T-cell (primary cell): Measurements from ENCODE around the gene EPHB4. TPM values are rescaled to one million over a fixed set of nuclear protein-coding genes. Genes with fewer than 3 reads are reported as not detected.
A peak's percentile ranks its signal among the peaks of the same experiment; 100 is the strongest.

Experiments
- ATAC-seq, 4 experiments: fragments of 200-7000 bp in 3 of 4; fragments of 150-1000 bp in 1 of 4; cut with Tn5 transposase; replicated peaks in 1 of 4; 1 replicate in 3 of 4; 2 replicates in 1 of 4; pipeline ENCODE4 v1.10.0; 2021; ENCODE audit warnings: moderate library complexity in 3 of 4, mild to moderate bottlenecking in 2 of 4, moderate number of reproducible peaks in 1 of 4
- CTCF ChIA-PET, 2 donors: fragments of 300-600 bp; sonication (Branson Sonifier 250); formaldehyde crosslinking; loops; one replicate each; lab custom pipeline; 2022; ENCODE audit warnings: antibody characterized with exemption in 2 of 2; lab: Charles Lee
- POLR2A ChIA-PET, 2 donors: fragments of 300-600 bp; sonication (Branson Sonifier 250); formaldehyde crosslinking; loops; one replicate each; lab custom pipeline; 2022; ENCODE audit warnings: antibody characterized with exemption in 2 of 2; lab: Charles Lee
- DNase-seq, 35 experiments: peaks; one replicate each; pipeline versions ENCODE4 v3.0.0 to v3.0.0-alpha.2; 2013 to 2023
- H3K27ac ChIP-seq: one replicate; pipeline ENCODE4 v1.5.1; 2013; ENCODE audit warnings: low read length
- H3K27me3 ChIP-seq, 2 experiments: replicated peaks in 1 of 2; 1 replicate in 1 of 2; 2 replicates in 1 of 2; pipeline versions ENCODE4 v1.6.1 to v1.7.0; 2013; ENCODE audit warnings: low read length in 1 of 2, mixed read lengths in 1 of 2; ENCODE audit not compliant: control insufficient read depth in 2 of 2, insufficient read depth in 2 of 2; ENCODE audit errors: extremely low read depth in 1 of 2
- H3K36me3 ChIP-seq, 2 donors: 1 replicate in 1 of 2; 2 replicates in 1 of 2; pipeline versions ENCODE4 v1.6.1 to v1.7.0; 2013; ENCODE audit warnings: low read length in 1 of 2; ENCODE audit not compliant: control insufficient read depth in 2 of 2, insufficient read depth in 1 of 2; ENCODE audit errors: extremely low read depth in 1 of 2
- H3K4me1 ChIP-seq, 2 experiments: 1 replicate in 1 of 2; 2 replicates in 1 of 2; pipeline versions ENCODE4 v1.6.1 to v1.7.0; 2013; ENCODE audit warnings: low read length in 2 of 2, mixed read lengths in 1 of 2; ENCODE audit not compliant: insufficient read depth in 2 of 2, control insufficient read depth in 1 of 2; ENCODE audit errors: extremely low read depth in 1 of 2
- H3K4me3 ChIP-seq, 2 donors: 1 replicate in 1 of 2; 2 replicates in 1 of 2; pipeline versions ENCODE4 v1.5.1 to v1.7.0; 2013; ENCODE audit warnings: mild to moderate bottlenecking in 2 of 2, low read length in 1 of 2, moderate library complexity in 1 of 2; ENCODE audit not compliant: control insufficient read depth in 1 of 2; ENCODE audit errors: extremely low read depth in 1 of 2
- H3K9me3 ChIP-seq: 2 replicates; pipeline ENCODE4 v1.7.0; 2013
- H3K27ac Mint-ChIP-seq, 2 donors: one replicate each; pipeline ENCODE4 v1.8.0; 2020 to 2021; ENCODE audit warnings: mild to moderate bottlenecking in 2 of 2, mixed read lengths in 2 of 2
- H3K27me3 Mint-ChIP-seq, 2 donors: one replicate each; pipeline ENCODE4 v1.8.0; 2021 to 2022; ENCODE audit warnings: mixed read lengths in 2 of 2
- H3K36me3 Mint-ChIP-seq: one replicate; pipeline ENCODE4 v1.8.0; 2021; ENCODE audit warnings: mixed read lengths
- H3K4me1 Mint-ChIP-seq, 3 donors: one replicate each; pipeline ENCODE4 v1.8.0; 2020 to 2022; ENCODE audit warnings: mixed read lengths in 3 of 3, mild to moderate bottlenecking in 1 of 3
- H3K4me3 Mint-ChIP-seq, 3 donors: one replicate each; pipeline ENCODE4 v1.8.0; 2020 to 2022; ENCODE audit warnings: mild to moderate bottlenecking in 3 of 3, mixed read lengths in 3 of 3, moderate library complexity in 3 of 3
- H3K9me3 Mint-ChIP-seq, 3 donors: one replicate each; pipeline ENCODE4 v1.8.0; 2020 to 2022; ENCODE audit warnings: mixed read lengths in 3 of 3
- WGBS: methylation state at CpG from one replicate; pipeline ENCODE4 v1.1.5; 2013; ENCODE audit warnings: missing lambda C conversion rate; ENCODE audit not compliant: insufficient coverage; 5-methylcytosine and 5-hydroxymethylcytosine counted together
- total RNA-seq, 35 experiments: library from RNA in 6 of 35; stranded (reverse) in 6 of 35; fragments of 120-200 nt in 1 of 35; gene quantifications; one replicate each; pipeline versions ENCODE4 v1.2.1 to v1.2.4 and lab custom pipeline; 2013 to 2026

Gene EPHB4
- total RNA-seq (10 to 100 TPM in 2 of 5 donors, 1 to 10 TPM in 3; 7.8 to 12.7 (median 9.5) TPM), total RNA-seq (lab: John Stamatoyannopoulos, UW) (1.3 to 25.5 (median 10.3) reads per million in 29 experiments)
- 2.8 TPM for total RNA-seq (2013)

DNA sequence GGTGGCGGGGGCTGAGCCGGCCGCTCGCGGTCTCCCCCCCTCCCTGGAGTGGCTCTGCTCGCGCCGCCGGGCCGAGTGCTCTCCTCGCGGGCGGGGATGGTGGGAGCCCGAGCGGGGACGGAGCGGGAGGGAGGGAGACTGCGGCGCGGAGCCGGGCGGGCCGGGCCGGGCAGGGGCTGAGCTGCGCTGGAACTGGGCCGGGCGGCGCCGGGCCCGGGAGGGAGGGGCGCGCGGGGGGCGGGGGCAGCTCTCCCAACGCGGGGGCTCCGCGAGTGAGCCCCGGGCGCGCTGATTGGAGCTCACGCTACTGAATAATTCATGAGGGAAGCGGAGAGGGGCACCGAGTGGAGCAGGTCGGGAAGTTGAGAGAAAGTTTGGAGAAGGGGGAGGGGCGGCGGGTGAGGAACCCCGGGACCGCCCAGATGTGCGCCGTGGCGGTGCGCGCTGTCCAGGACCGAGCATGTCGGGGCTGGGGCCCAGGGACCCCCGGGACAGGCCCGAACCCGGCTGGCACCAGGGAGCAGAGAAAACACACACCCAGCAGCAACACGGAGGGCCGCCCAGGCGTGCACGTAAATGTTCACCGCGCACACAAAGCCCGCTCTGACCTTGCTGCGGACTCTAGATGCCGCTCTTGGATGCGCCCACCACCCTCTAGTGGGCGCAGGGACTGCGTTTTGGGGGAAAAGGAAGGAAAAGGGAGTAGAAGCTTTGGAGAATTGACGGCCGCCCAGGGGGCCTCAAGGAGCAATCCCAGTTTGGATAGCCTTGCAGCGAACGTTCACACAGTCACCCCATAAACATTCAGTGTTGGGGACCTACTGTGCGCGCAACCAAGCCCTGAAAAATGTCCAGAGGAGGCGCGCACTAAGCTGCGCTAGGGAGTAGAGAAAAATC lies at the start of gene EPHB4:
Gene EPHB4 (minus strand): TSS at position 194 of the 897 bp plus-strand sequence. CDS start 493 bp downstream, outside the sequence.
- ChIA-PET POLR2A (no interaction called here), CTCF (no interaction called here)
- ATAC-seq (peak; percentile 37 to 55 (median 46)), DNase-seq (no peak)
- Histone ChIP-seq H3K27me3 (peaks cover 2 to 67% of the 10 kb centered on the region in 2 experiments), H3K4me3 (peak within 1 kb of the TSS; percentile 30 to 80), H3K9me3 (no peaks in the 10 kb centered on the region), H3K36me3 (no peaks in the 10 kb centered on the region), H3K4me1 (peaks cover 12 to 26% of the 10 kb centered on the region in 2 experiments), H3K27ac (no peak within 1 kb of the TSS)
- Mint-ChIP-seq H3K27me3 (peaks cover 26 to 46% of the 10 kb centered on the region in 2 donors), H3K9me3 (no peaks in the 10 kb centered on the region), H3K36me3 (no peaks in the 10 kb centered on the region), H3K4me3 (peak within 1 kb of the TSS; percentile 70 to 86 (median 76)), H3K27ac (no peak within 1 kb of the TSS), H3K4me1 (peaks cover 18 to 26% (median 25%) of the 10 kb centered on the region in 3 donors)
- 2% methylated on average over 46 of the region's 80 CpGs for WGBS

DNA sequence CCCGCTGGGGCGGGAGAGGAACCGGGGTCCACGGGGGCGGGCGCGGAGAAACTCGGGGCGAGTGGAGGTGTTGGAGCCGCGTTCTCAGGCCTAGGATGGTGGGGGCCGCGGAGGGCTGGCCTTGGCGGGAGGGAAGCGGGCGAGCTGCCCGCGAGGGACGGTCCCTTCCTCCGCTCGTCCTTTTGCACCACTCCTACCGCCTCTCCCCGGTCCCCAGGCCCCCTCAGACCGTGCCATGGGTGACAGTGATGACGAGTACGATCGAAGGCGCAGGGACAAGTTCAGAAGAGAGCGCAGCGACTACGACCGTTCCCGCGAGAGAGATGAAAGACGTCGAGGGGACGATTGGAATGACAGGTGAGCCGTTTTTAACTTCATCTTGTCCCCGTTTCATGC lies 48.0 kb upstream of the EPHB4 start:
- peak overlapping the region; percentile 95 to 98 for H3K27ac Mint-ChIP-seq
- ATAC-seq (peak; percentile 8 to 28 (median 26)), DNase-seq (peak in 7 of 35 experiments; percentile 19 to 51 (median 32))
- Histone ChIP-seq H3K4me3 (peak overlapping the region; percentile 59 to 73), H3K9me3 (no peaks in the 10 kb centered on the region), H3K27ac (peak overlapping the region; percentile 93), H3K4me1 (peaks cover 6 to 51% of the 10 kb centered on the region in 2 experiments), H3K36me3 (peaks cover 5 to 20% of the 10 kb centered on the region in 2 donors), H3K27me3 (no peaks in the 10 kb centered on the region)
- H3K4me1 Mint-ChIP-seq = peaks cover 54 to 59% (median 57%) of the 10 kb centered on the region in 3 donors
- peaks cover 25% of the 10 kb centered on the region for H3K36me3 Mint-ChIP-seq
- H3K4me3 Mint-ChIP-seq = peak overlapping the region; percentile 92 to 98 (median 98)
- CTCF ChIA-PET = interaction anchor here in 1 of 2 donors (1.0 to 2.4 kb wide), 6 partner anchors 12 to 202 kb away, joined by 3 to 13 read pairs (median 6); partner anchors contain the start of genes POP7, SLC12A9 and UFSP1
- H3K9me3 Mint-ChIP-seq = no peaks in the 10 kb centered on the region
- POLR2A ChIA-PET = interaction anchor here (0.6 to 1.8 kb wide), 4 partner anchors 14 to 76 kb away, joined by 5 to 21 read pairs (median 8); partner anchors contain the start of gene UFSP1 (in 2 of the 2)
- WGBS = under 1% methylated on average over 26 of the region's 39 CpGs
- no peaks in the 10 kb centered on the region for H3K27me3 Mint-ChIP-seq

DNA sequence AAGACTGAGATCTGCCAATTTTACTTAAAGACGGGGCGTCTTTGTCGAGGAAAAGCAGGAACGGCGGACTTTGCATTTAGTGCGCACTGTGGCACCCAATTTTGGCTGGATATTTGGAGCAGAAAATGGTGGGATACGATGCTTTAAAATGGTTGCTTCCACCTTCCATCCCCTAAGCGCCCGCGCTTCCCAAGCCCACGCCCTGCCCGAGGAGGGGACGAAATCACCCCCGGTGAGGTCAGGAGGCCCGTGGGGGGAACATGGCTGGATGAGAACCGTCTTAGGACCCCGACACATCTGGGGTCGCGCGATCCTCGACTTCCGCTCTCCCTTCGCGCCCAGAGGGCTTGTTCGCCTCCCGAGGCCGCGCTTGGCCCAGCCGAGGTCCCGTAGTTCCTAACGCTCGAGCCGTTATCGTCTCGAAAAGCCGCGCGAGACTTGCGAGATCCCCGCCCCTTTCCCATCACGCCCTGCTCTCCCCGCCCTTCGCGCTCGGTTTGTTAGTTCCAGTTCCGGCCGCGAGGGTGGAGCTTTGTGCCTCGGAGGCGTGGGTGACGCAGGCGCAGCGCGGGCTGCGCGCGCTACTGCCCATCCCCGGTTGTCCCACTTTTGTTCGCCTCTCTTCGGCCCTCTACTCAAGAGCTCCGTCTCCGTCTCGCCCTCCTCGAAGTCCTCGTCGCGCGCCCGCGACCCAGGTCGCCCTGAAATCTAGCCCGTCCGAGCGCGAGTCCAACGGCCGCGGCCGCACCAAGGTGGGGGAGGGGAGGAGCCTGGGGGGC lies 47.4 kb upstream of the EPHB4 start, which contains the start of gene SRRT:
Gene SRRT (plus strand): TSS at position 527 of the 779 bp plus-strand sequence. CDS start 488 bp downstream, outside the sequence.
- peak within 1 kb of the TSS; percentile 92 to 98 (median 98) for H3K4me3 Mint-ChIP-seq
- Histone ChIP-seq H3K4me3 (peak within 1 kb of the TSS; percentile 59 to 73), H3K27ac (peak within 1 kb of the TSS; percentile 93), H3K36me3 (peaks cover 3 to 17% of the 10 kb centered on the region in 2 donors), H3K9me3 (no peaks in the 10 kb centered on the region), H3K4me1 (peaks cover 6 to 47% of the 10 kb centered on the region in 2 experiments), H3K27me3 (no peaks in the 10 kb centered on the region)
- peaks cover 48 to 55% (median 53%) of the 10 kb centered on the region in 3 donors for H3K4me1 Mint-ChIP-seq
- DNase-seq = peak; percentile 95 to 99 (median 98)
- under 1% methylated on average over 54 of the region's 79 CpGs for WGBS
- H3K9me3 Mint-ChIP-seq = no peaks in the 10 kb centered on the region
- peak; percentile 95 to 98 (median 96) for ATAC-seq
- ChIA-PET CTCF (interaction anchor here in 1 of 2 donors (1.0 to 2.4 kb wide), 6 partner anchors 12 to 203 kb away, joined by 3 to 13 read pairs (median 6); partner anchors contain the start of genes POP7, SLC12A9 and UFSP1), POLR2A (interaction anchor here (0.6 to 1.8 kb wide), 6 partner anchors 10 to 239 kb away, joined by 3 to 21 read pairs (median 7); partner anchors contain the start of gene UFSP1 (in 2 of the 2))
- peak within 1 kb of the TSS; percentile 95 to 98 for H3K27ac Mint-ChIP-seq
- H3K36me3 Mint-ChIP-seq = peaks cover 21% of the 10 kb centered on the region
- no peaks in the 10 kb centered on the region for H3K27me3 Mint-ChIP-seq

DNA sequence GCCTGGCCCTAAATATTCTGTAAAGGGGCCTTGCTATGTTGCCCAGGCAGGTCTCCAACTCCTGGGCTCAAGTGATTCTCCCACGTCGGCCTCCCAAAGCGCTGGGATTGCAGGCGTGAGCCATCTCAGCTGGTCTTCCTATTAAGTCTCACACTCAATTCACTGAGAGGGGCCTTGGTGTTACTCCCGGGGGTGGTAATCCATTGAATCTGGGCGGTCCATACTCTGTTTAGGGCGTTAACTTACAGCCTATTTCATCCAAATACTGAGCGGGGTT lies 46.9 kb upstream of the EPHB4 start:
- Mint-ChIP-seq H3K4me1 (peaks cover 44 to 50% (median 48%) of the 10 kb centered on the region in 3 donors), H3K27ac (peak overlapping the region; percentile 95 to 98), H3K36me3 (peaks cover 19% of the 10 kb centered on the region), H3K4me3 (peak overlapping the region; percentile 92 to 98 (median 98)), H3K27me3 (no peaks in the 10 kb centered on the region), H3K9me3 (no peaks in the 10 kb centered on the region)
- peaks cover 6 to 45% of the 10 kb centered on the region in 2 experiments for H3K4me1 ChIP-seq
- H3K36me3 ChIP-seq = peaks cover 0 to 14% of the 10 kb centered on the region in 2 donors
- H3K27me3 ChIP-seq = no peaks in the 10 kb centered on the region
- H3K27ac ChIP-seq = peak overlapping the region; percentile 93
- DNase-seq (no peak), ATAC-seq (peak in 1 of 4 experiments; percentile 3)
- 64% methylated on average over 3 of the region's 8 CpGs for WGBS
- H3K9me3 ChIP-seq = no peaks in the 10 kb centered on the region
- ChIA-PET POLR2A (no interaction called here), CTCF (interaction anchor here in 1 of 2 donors (1.6 to 2.4 kb wide), 2 partner anchors 22 to 168 kb away, joined by 6 to 8 read pairs; partner anchors contain the start of genes POP7 and SLC12A9)
- peak overlapping the region; percentile 59 to 73 for H3K4me3 ChIP-seq

DNA sequence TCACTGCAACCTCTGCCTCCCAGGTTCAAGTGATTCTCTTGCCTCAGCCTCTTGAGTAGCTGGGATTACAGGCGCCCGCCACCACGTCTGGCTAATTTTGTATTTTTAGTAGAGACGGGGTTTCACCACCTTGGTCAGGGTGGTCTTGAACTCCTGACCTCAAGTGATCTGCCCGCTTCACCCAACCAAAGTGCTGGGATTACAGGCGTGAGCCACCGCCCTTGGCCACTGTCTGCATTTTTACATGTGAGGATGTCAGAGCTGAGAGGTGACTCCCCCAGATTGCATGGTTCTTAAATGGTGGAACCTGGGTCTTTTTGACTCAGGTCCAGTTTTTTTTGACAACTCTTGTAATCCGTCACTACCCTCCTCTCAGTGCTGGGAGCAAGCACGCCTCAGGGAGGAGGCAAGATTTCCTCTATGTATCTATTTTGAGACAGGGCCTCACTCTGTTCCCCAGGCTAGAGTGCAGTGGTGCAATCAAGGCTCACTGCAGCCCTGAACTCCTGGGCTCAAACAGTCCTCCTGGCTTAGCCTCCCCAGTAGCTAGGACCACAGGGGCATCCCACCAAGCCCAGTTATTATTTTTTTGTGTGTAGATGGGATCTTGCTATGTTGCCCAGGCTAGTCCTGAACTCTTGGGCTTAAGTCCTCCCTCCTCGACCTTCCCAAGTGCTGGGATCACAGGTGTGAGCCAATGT lies 46.4 kb upstream of the EPHB4 start:
- H3K4me1 ChIP-seq = peaks cover 6 to 40% of the 10 kb centered on the region in 2 experiments
- Mint-ChIP-seq H3K4me3 (peak overlapping the region; percentile 92 to 98 (median 98)), H3K36me3 (peaks cover 19% of the 10 kb centered on the region), H3K9me3 (no peaks in the 10 kb centered on the region), H3K27ac (peak overlapping the region; percentile 95 to 98), H3K4me1 (peaks cover 39 to 45% (median 43%) of the 10 kb centered on the region in 3 donors), H3K27me3 (no peaks in the 10 kb centered on the region)
- ATAC-seq (no peak), DNase-seq (no peak)
- ChIA-PET POLR2A (no interaction called here), CTCF (interaction anchor here in 1 of 2 donors (1.6 to 2.4 kb wide), 2 partner anchors 21 to 168 kb away, joined by 6 to 8 read pairs; partner anchors contain the start of genes POP7 and SLC12A9)
- H3K36me3 ChIP-seq = peaks cover 0 to 12% of the 10 kb centered on the region in 2 donors
- H3K4me3 ChIP-seq = peak overlapping the region in 1 of 2 donors; percentile 73
- H3K27ac ChIP-seq = peak overlapping the region; percentile 93
- H3K9me3 ChIP-seq = no peaks in the 10 kb centered on the region
- H3K27me3 ChIP-seq = no peaks in the 10 kb centered on the region
- 95% methylated on average over 8 of the region's 10 CpGs for WGBS
